Neural progenitor cell (in vitro differentiated cells): Measurements from ENCODE around the gene HIGD1C. TPM values are rescaled to one million over a fixed set of nuclear protein-coding genes. Genes with fewer than 3 reads are reported as not detected.
A peak's percentile ranks its signal among the peaks of the same experiment; 100 is the strongest.
"Not testable (repeated sequence)": the region's sequence is repeated elsewhere in the genome, so short reads cannot be mapped to it uniquely, and the experiment has no call there.

Source experiments
- DNase-seq: peaks from one replicate; pipeline ENCODE4 v3.0.0-alpha.2; 2016; ENCODE audit warnings: low spot score
- H2AFZ ChIP-seq: fragments of 200-600 bp; sonication (generic); replicated peaks from 2 replicates; pipeline ENCODE4 v1.6.1; 2016; ENCODE audit warnings: antibody characterized with exemption
- H3F3A ChIP-seq: fragments of 200-600 bp; sonication (generic); 2 replicates; pipeline ENCODE4 v1.6.1; 2016; ENCODE audit warnings: antibody characterized with exemption, low read depth
- H3K27ac ChIP-seq: fragments of 200-600 bp; sonication (generic); 2 replicates; pipeline ENCODE4 v1.5.1; 2016; ENCODE audit warnings: mild to moderate bottlenecking
- H3K27me3 ChIP-seq: fragments of 200-600 bp; sonication (generic); 2 replicates; pipeline ENCODE4 v1.6.1; 2016; ENCODE audit warnings: mild to moderate bottlenecking, moderate library complexity
- H3K36me3 ChIP-seq: fragments of 200-600 bp; sonication (generic); 2 replicates; pipeline ENCODE4 v1.5.1; 2016
- H3K4me1 ChIP-seq: fragments of 200-600 bp; sonication (generic); 2 replicates; pipeline ENCODE4 v1.6.1; 2016; ENCODE audit warnings: mixed run types
- H3K4me2 ChIP-seq: fragments of 200-600 bp; sonication (generic); 2 replicates; pipeline ENCODE4 v1.6.1; 2016
- H3K4me3 ChIP-seq: fragments of 200-600 bp; sonication (generic); 2 replicates; pipeline ENCODE4 v1.5.1; 2016
- H3K79me2 ChIP-seq: fragments of 200-600 bp; sonication (generic); 2 replicates; pipeline ENCODE4 v1.6.1; 2016; ENCODE audit warnings: low read depth
- H3K9ac ChIP-seq: fragments of 200-600 bp; sonication (generic); 2 replicates; pipeline ENCODE4 v1.6.1; 2016
- H3K9me3 ChIP-seq: fragments of 200-600 bp; sonication (generic); 2 replicates; pipeline ENCODE4 v1.5.1; 2016; ENCODE audit warnings: low read depth
- H4K20me1 ChIP-seq: fragments of 200-600 bp; sonication (generic); 2 replicates; pipeline ENCODE4 v1.6.1; 2016; ENCODE audit warnings: low read depth
- H3K27ac Mint-ChIP-seq: 3 replicates; pipeline ENCODE4 v1.8.0; 2021; ENCODE audit warnings: mixed read lengths
- H3K27me3 Mint-ChIP-seq: 2 replicates; pipeline ENCODE4 v1.8.0; 2022; ENCODE audit warnings: low read depth, mild to moderate bottlenecking, inconsistent platforms, moderate library complexity, mixed read lengths; ENCODE audit not compliant: insufficient read depth
- H3K36me3 Mint-ChIP-seq: 3 replicates; pipeline ENCODE4 v1.8.0; 2021; ENCODE audit warnings: mixed read lengths
- H3K4me1 Mint-ChIP-seq: 3 replicates; pipeline ENCODE4 v1.8.0; 2021; ENCODE audit warnings: mixed read lengths
- H3K4me3 Mint-ChIP-seq: 3 replicates; pipeline ENCODE4 v1.8.0; 2021; ENCODE audit warnings: mild to moderate bottlenecking, moderate library complexity, mixed read lengths
- H3K9me3 Mint-ChIP-seq: 3 replicates; pipeline ENCODE4 v1.8.0; 2020; ENCODE audit warnings: mixed read lengths
- EZH2 ChIP-seq: fragments of 200-600 bp; sonication (generic); IDR thresholded peaks from 2 replicates; pipeline ENCODE4 v1.6.1; 2017; ENCODE audit warnings: antibody characterized with exemption, mild to moderate bottlenecking, moderate library complexity
- EZH2phosphoT487 ChIP-seq: fragments of 200-600 bp; sonication (generic); IDR thresholded peaks from 2 replicates; pipeline ENCODE4 v1.6.1; 2017; ENCODE audit warnings: antibody characterized with exemption
- total RNA-seq: library from RNA; depleted of rRNA; stranded (reverse); fragments of >200 nt; gene quantifications from 2 replicates; pipeline ENCODE4 v1.2.3, GENCODE V29; 2015; ENCODE audit warnings: low replicate concordance
- TF ChIP-seq, protein P1 (sequence below): fragments of 200-600 bp; sonication (generic); IDR thresholded peaks from 2 replicates; pipeline ENCODE4 v1.5.1; 2017; ENCODE audit warnings: antibody characterized with exemption, mild to moderate bottlenecking

HIGD1C gene
- total RNA-seq, 1 donor from 2014 or later, result not detected

- Histone ChIP-seq H2AFZ (no peak overlapping the region), H3K9ac (no peak overlapping the region)
- no peaks in the 10 kb centered on the region for H3K9me3 Mint-ChIP-seq
Measured at GRCh38 chr12:50928392-50928791, 24.0 kb upstream of the HIGD1C start.

DNA sequence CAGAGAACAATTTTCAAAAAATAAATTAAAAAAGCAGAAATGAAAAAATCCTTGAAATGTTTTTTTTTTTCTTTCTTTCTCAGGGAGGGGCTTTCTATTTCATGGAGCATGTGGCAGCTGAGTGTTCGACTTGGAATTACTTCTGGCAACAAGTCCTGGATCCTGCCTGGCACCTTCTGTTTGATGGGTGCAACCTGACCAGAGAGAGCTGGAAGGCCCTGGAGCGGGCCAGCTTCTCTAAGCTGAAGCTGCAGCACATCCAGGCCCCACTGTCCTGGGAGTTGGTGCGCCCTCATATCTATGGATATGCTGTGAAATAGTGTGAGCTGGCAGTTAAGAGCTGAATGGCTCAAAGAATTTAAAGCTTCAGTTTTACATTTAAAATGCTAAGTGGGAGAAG lies 22.5 kb upstream of the HIGD1C start:
- no peaks in the 10 kb centered on the region for H3K27me3 Mint-ChIP-seq
- no peaks in the 10 kb centered on the region for H3K27me3 ChIP-seq
- no peaks in the 10 kb centered on the region for H4K20me1 ChIP-seq
- peaks cover 30% of the 10 kb centered on the region for H3K4me1 Mint-ChIP-seq
- no peak overlapping the region for H3K27ac ChIP-seq
- no peak overlapping the region for H2AFZ ChIP-seq
- H3K36me3 Mint-ChIP-seq, result no peaks in the 10 kb centered on the region
- H3K9me3 Mint-ChIP-seq, result no peaks in the 10 kb centered on the region
- no peak overlapping the region for H3K27ac Mint-ChIP-seq
- no peaks in the 10 kb centered on the region for H3K9me3 ChIP-seq
- DNase-seq, result no peak
- no peaks in the 10 kb centered on the region for H3K79me2 ChIP-seq
- no peak overlapping the region for H3K9ac ChIP-seq
- H3K4me3 Mint-ChIP-seq, result no peak overlapping the region
- H3K36me3 ChIP-seq, result no peaks in the 10 kb centered on the region
- peaks cover 4% of the 10 kb centered on the region for H3F3A ChIP-seq
- TF ChIP-seq, protein P1, sequence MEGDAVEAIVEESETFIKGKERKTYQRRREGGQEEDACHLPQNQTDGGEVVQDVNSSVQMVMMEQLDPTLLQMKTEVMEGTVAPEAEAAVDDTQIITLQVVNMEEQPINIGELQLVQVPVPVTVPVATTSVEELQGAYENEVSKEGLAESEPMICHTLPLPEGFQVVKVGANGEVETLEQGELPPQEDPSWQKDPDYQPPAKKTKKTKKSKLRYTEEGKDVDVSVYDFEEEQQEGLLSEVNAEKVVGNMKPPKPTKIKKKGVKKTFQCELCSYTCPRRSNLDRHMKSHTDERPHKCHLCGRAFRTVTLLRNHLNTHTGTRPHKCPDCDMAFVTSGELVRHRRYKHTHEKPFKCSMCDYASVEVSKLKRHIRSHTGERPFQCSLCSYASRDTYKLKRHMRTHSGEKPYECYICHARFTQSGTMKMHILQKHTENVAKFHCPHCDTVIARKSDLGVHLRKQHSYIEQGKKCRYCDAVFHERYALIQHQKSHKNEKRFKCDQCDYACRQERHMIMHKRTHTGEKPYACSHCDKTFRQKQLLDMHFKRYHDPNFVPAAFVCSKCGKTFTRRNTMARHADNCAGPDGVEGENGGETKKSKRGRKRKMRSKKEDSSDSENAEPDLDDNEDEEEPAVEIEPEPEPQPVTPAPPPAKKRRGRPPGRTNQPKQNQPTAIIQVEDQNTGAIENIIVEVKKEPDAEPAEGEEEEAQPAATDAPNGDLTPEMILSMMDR, result no peak
- no peak for TF ChIP-seq EZH2phosphoT487
- TF ChIP-seq EZH2, result no peak
- peaks cover 4% of the 10 kb centered on the region for H3K4me1 ChIP-seq
- H3K4me3 ChIP-seq, result no peak overlapping the region
- no peak overlapping the region for H3K4me2 ChIP-seq

More at GRCh38 chr12:50928392-50928791, 24.0 kb upstream of the HIGD1C start:
- no peak for DNase-seq
- H3K36me3 Mint-ChIP-seq, result no peaks in the 10 kb centered on the region
- no peak overlapping the region for H3K4me3 Mint-ChIP-seq
- peaks cover 19% of the 10 kb centered on the region for H3K4me1 ChIP-seq
- H3K27me3 ChIP-seq, result no peaks in the 10 kb centered on the region
- peaks cover 18% of the 10 kb centered on the region for H3F3A ChIP-seq
- no peak overlapping the region for H3K27ac Mint-ChIP-seq
- no peaks in the 10 kb centered on the region for H3K36me3 ChIP-seq
- H3K4me1 Mint-ChIP-seq, result peaks cover 31% of the 10 kb centered on the region
- H3K9me3 ChIP-seq, result no peaks in the 10 kb centered on the region
- H3K27me3 Mint-ChIP-seq, result no peaks in the 10 kb centered on the region
- H3K4me3 ChIP-seq, result no peak overlapping the region
- no peak for TF ChIP-seq EZH2phosphoT487
- TF ChIP-seq, protein P1, result no peak
- no peak for TF ChIP-seq EZH2
- H3K27ac ChIP-seq, result no peak overlapping the region
- no peaks in the 10 kb centered on the region for H3K79me2 ChIP-seq
- H4K20me1 ChIP-seq, result no peaks in the 10 kb centered on the region
- H3K4me2 ChIP-seq, result no peak overlapping the region

DNA sequence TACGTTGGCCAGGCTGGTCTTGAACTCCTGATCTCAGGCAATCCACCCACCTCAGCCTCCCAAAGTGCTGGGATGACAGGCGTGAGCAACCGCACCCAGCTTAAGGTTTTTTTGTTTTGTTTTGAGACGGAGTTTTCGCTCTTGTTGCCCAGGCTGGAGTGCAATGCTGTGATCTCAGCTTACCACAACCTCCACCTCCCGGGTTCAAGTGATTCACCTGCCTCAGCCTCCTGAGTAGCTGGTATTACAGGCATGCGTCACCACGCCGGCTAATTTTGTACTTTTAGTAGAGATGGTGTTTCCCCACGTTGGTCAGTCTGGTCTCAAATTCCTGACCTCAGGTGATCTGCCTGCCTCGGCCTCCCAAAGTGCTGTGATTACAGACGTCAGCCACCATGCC lies 21.9 kb upstream of the HIGD1C start:
- H3K4me2 ChIP-seq, H3K79me2 ChIP-seq, H2AFZ ChIP-seq, H3K36me3 ChIP-seq, H3K4me1 ChIP-seq, H3K9me3 Mint-ChIP-seq, H3F3A ChIP-seq, H3K27me3 Mint-ChIP-seq, H3K27me3 ChIP-seq, H3K9me3 ChIP-seq, H3K9ac ChIP-seq, H3K4me3 ChIP-seq, H3K36me3 Mint-ChIP-seq, H3K4me3 Mint-ChIP-seq, DNase-seq, H3K27ac ChIP-seq, H4K20me1 ChIP-seq, H3K27ac Mint-ChIP-seq: not testable (repeated sequence)
- H3K4me1 Mint-ChIP-seq, result peaks cover 30% of the 10 kb centered on the region

DNA sequence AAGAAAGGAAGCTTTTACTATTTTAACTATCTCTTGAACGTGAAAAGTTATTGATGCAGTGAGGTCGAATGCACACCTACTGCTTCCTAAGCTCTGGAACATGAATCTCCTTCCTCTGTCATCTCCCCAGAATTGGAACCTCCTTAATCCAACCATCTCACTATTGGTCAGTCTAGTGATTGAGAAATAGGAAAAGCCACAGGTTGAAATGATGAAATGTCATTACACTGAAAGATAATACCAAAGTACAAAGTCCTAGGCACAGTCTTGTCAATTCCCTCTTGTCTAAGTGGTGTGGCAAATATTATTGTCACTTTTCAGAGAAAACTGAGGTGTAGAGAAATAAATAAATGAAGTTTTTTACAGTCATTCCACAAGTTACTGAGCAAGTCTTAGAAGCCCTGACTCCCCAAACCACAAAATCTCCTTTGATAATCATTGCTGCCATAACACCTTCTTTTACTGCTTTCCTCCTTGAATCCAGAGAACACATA lies 19.5 kb upstream of the HIGD1C start:
- no peak for DNase-seq
- TF ChIP-seq, protein P1, result no peak
- TF ChIP-seq EZH2phosphoT487 (no peak), EZH2 (no peak)
- H3K4me3 Mint-ChIP-seq, result no peak overlapping the region
- no peaks in the 10 kb centered on the region for H3K9me3 Mint-ChIP-seq
- Histone ChIP-seq H3K27ac (no peak overlapping the region), H4K20me1 (no peaks in the 10 kb centered on the region), H3K79me2 (no peaks in the 10 kb centered on the region), H3K9ac (no peak overlapping the region), H3K36me3 (no peaks in the 10 kb centered on the region), H3K4me1 (no peaks in the 10 kb centered on the region), H3K4me2 (no peak overlapping the region), H3K4me3 (no peak overlapping the region), H2AFZ (no peak overlapping the region), H3F3A (no peaks in the 10 kb centered on the region), H3K9me3 (no peaks in the 10 kb centered on the region), H3K27me3 (no peaks in the 10 kb centered on the region)
- peak overlapping the region; percentile 40 for H3K27ac Mint-ChIP-seq
- no peaks in the 10 kb centered on the region for H3K27me3 Mint-ChIP-seq
- no peaks in the 10 kb centered on the region for H3K36me3 Mint-ChIP-seq
- peaks cover 24% of the 10 kb centered on the region for H3K4me1 Mint-ChIP-seq
